ENCODE measurements around the gene WNT16.

GRCh38 chr7:121298831-121299239 lies 30.0 kb upstream of the WNT16 start:
- no peak for TF ChIP-seq POLR2A (IDR thresholded peaks at IDR 0.05)
- TF ChIP-seq, protein P1, sequence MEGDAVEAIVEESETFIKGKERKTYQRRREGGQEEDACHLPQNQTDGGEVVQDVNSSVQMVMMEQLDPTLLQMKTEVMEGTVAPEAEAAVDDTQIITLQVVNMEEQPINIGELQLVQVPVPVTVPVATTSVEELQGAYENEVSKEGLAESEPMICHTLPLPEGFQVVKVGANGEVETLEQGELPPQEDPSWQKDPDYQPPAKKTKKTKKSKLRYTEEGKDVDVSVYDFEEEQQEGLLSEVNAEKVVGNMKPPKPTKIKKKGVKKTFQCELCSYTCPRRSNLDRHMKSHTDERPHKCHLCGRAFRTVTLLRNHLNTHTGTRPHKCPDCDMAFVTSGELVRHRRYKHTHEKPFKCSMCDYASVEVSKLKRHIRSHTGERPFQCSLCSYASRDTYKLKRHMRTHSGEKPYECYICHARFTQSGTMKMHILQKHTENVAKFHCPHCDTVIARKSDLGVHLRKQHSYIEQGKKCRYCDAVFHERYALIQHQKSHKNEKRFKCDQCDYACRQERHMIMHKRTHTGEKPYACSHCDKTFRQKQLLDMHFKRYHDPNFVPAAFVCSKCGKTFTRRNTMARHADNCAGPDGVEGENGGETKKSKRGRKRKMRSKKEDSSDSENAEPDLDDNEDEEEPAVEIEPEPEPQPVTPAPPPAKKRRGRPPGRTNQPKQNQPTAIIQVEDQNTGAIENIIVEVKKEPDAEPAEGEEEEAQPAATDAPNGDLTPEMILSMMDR (IDR thresholded peaks at IDR 0.05): no peak
